T-cell (primary cell): ENCODE data around the gene LRRIQ4. TPM values are rescaled to one million over a fixed set of nuclear protein-coding genes. Genes with fewer than 3 reads are reported as not detected.
A peak's percentile ranks its signal among the peaks of the same experiment; 100 is the strongest.

Experiments used
- ATAC-seq, 4 experiments: fragments of 200-7000 bp in 3 of 4; fragments of 150-1000 bp in 1 of 4; cut with Tn5 transposase; replicated peaks in 1 of 4; 1 replicate in 3 of 4; 2 replicates in 1 of 4; pipeline ENCODE4 v1.10.0; 2021; ENCODE audit warnings: moderate library complexity in 3 of 4, mild to moderate bottlenecking in 2 of 4, moderate number of reproducible peaks in 1 of 4
- CTCF ChIA-PET, 2 donors: fragments of 300-600 bp; sonication (Branson Sonifier 250); formaldehyde crosslinking; loops; one replicate each; lab custom pipeline; 2022; ENCODE audit warnings: antibody characterized with exemption in 2 of 2; lab: Charles Lee
- POLR2A ChIA-PET, 2 donors: fragments of 300-600 bp; sonication (Branson Sonifier 250); formaldehyde crosslinking; loops; one replicate each; lab custom pipeline; 2022; ENCODE audit warnings: antibody characterized with exemption in 2 of 2; lab: Charles Lee
- DNase-seq, 35 experiments: peaks; one replicate each; pipeline versions ENCODE4 v3.0.0 to v3.0.0-alpha.2; 2013 to 2023
- H3K27ac ChIP-seq: one replicate; pipeline ENCODE4 v1.5.1; 2013; ENCODE audit warnings: low read length
- H3K27me3 ChIP-seq, 2 experiments: replicated peaks in 1 of 2; 1 replicate in 1 of 2; 2 replicates in 1 of 2; pipeline versions ENCODE4 v1.6.1 to v1.7.0; 2013; ENCODE audit warnings: low read length in 1 of 2, mixed read lengths in 1 of 2; ENCODE audit not compliant: control insufficient read depth in 2 of 2, insufficient read depth in 2 of 2; ENCODE audit errors: extremely low read depth in 1 of 2
- H3K36me3 ChIP-seq, 2 donors: 1 replicate in 1 of 2; 2 replicates in 1 of 2; pipeline versions ENCODE4 v1.6.1 to v1.7.0; 2013; ENCODE audit warnings: low read length in 1 of 2; ENCODE audit not compliant: control insufficient read depth in 2 of 2, insufficient read depth in 1 of 2; ENCODE audit errors: extremely low read depth in 1 of 2
- H3K4me1 ChIP-seq, 2 experiments: 1 replicate in 1 of 2; 2 replicates in 1 of 2; pipeline versions ENCODE4 v1.6.1 to v1.7.0; 2013; ENCODE audit warnings: low read length in 2 of 2, mixed read lengths in 1 of 2; ENCODE audit not compliant: insufficient read depth in 2 of 2, control insufficient read depth in 1 of 2; ENCODE audit errors: extremely low read depth in 1 of 2
- H3K4me3 ChIP-seq, 2 donors: 1 replicate in 1 of 2; 2 replicates in 1 of 2; pipeline versions ENCODE4 v1.5.1 to v1.7.0; 2013; ENCODE audit warnings: mild to moderate bottlenecking in 2 of 2, low read length in 1 of 2, moderate library complexity in 1 of 2; ENCODE audit not compliant: control insufficient read depth in 1 of 2; ENCODE audit errors: extremely low read depth in 1 of 2
- H3K9me3 ChIP-seq: 2 replicates; pipeline ENCODE4 v1.7.0; 2013
- H3K27ac Mint-ChIP-seq, 2 donors: one replicate each; pipeline ENCODE4 v1.8.0; 2020 to 2021; ENCODE audit warnings: mild to moderate bottlenecking in 2 of 2, mixed read lengths in 2 of 2
- H3K27me3 Mint-ChIP-seq, 2 donors: one replicate each; pipeline ENCODE4 v1.8.0; 2021 to 2022; ENCODE audit warnings: mixed read lengths in 2 of 2
- H3K36me3 Mint-ChIP-seq: one replicate; pipeline ENCODE4 v1.8.0; 2021; ENCODE audit warnings: mixed read lengths
- H3K4me1 Mint-ChIP-seq, 3 donors: one replicate each; pipeline ENCODE4 v1.8.0; 2020 to 2022; ENCODE audit warnings: mixed read lengths in 3 of 3, mild to moderate bottlenecking in 1 of 3
- H3K4me3 Mint-ChIP-seq, 3 donors: one replicate each; pipeline ENCODE4 v1.8.0; 2020 to 2022; ENCODE audit warnings: mild to moderate bottlenecking in 3 of 3, mixed read lengths in 3 of 3, moderate library complexity in 3 of 3
- H3K9me3 Mint-ChIP-seq, 3 donors: one replicate each; pipeline ENCODE4 v1.8.0; 2020 to 2022; ENCODE audit warnings: mixed read lengths in 3 of 3
- WGBS: methylation state at CpG from one replicate; pipeline ENCODE4 v1.1.5; 2013; ENCODE audit warnings: missing lambda C conversion rate; ENCODE audit not compliant: insufficient coverage; 5-methylcytosine and 5-hydroxymethylcytosine counted together
- total RNA-seq, 35 experiments: library from RNA in 6 of 35; stranded (reverse) in 6 of 35; fragments of 120-200 nt in 1 of 35; gene quantifications; one replicate each; pipeline versions ENCODE4 v1.2.1 to v1.2.4 and lab custom pipeline; 2013 to 2026

LRRIQ4 gene
- total RNA-seq, 5 donors from 2014 or later (not counting 1 experiment from before 2014, with no cell fraction given), result not detected

DNA sequence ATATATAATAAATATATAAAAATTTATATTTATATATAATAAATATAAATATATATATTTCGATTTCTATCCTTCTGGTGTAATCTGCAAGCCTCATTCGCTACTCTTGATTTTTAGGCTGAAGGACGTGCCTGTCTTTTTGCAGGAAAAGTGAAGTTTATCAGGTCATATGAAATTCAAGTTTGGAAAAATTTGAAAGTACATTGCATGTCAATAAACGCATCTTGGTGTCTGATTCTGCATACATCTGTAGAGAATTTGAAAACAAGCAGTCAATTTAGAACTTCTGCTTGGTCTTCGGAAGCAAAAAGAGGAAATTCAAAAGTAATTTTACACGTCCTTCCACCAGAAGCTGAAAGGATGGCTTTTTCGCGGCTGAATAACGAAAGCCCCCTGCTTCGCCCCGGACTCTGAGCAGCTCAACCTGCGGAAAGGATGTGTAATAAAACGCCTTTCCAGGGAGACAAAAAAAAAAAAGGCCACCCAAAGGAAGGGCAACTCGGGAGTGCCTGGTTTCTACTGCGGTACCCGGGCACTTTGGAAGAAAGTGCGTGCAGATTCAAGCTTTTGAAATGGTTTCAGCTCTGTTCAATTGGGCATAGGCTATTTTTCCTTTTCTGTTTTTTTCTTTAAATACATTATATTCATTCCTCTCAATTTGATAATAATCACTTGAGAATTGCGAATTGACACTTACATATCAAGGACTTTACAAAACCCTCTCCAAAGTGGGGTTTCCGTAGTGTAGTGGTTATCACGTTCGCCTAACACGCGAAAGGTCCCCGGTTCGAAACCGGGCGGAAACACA is 41.0 kb upstream of the LRRIQ4 start:
- H3K4me3 ChIP-seq, result peak overlapping the region; percentile 81 to 99
- 0% methylated on average over 11 of the region's 27 CpGs for whole genome bisulfite sequencing
- H3K4me3 Mint-ChIP-seq, result peak overlapping the region; percentile 98 to 99 (median 99)
- H3K36me3 ChIP-seq, result peaks cover 0 to 17% of the 10 kb centered on the region in 2 donors
- H3K27me3 Mint-ChIP-seq, result no peaks in the 10 kb centered on the region
- no peaks in the 10 kb centered on the region for H3K9me3 ChIP-seq
- ChIA-PET CTCF (interaction anchor here (0.6 to 1.0 kb wide), 6 partner anchors 8 to 1479 kb away, joined by 3 to 14 read pairs (median 6); no protein-coding TSS in a partner anchor), POLR2A (interaction anchor here (0.7 to 2.5 kb wide), 7 partner anchors 8 to 1351 kb away, joined by 3 to 32 read pairs (median 7); partner anchors contain the start of genes SKIL (in 1 of the 2) and TERC (in 1 of the 2))
- DNase-seq (peak; percentile 10 to 92 (median 49)), ATAC-seq (peak in 1 of 4 experiments; percentile 13)
- H3K36me3 Mint-ChIP-seq, result peaks cover 9% of the 10 kb centered on the region
- peaks cover 0 to 3% (median 0%) of the 10 kb centered on the region in 3 donors for H3K9me3 Mint-ChIP-seq
- no peaks in the 10 kb centered on the region for H3K27me3 ChIP-seq
- peak overlapping the region; percentile 98 to 99 for H3K27ac Mint-ChIP-seq
- H3K27ac ChIP-seq, result peak overlapping the region; percentile 97
- H3K4me1 ChIP-seq, result peaks cover 12 to 22% of the 10 kb centered on the region in 2 experiments
- H3K4me1 Mint-ChIP-seq, result peaks cover 36 to 50% (median 38%) of the 10 kb centered on the region in 3 donors

DNA sequence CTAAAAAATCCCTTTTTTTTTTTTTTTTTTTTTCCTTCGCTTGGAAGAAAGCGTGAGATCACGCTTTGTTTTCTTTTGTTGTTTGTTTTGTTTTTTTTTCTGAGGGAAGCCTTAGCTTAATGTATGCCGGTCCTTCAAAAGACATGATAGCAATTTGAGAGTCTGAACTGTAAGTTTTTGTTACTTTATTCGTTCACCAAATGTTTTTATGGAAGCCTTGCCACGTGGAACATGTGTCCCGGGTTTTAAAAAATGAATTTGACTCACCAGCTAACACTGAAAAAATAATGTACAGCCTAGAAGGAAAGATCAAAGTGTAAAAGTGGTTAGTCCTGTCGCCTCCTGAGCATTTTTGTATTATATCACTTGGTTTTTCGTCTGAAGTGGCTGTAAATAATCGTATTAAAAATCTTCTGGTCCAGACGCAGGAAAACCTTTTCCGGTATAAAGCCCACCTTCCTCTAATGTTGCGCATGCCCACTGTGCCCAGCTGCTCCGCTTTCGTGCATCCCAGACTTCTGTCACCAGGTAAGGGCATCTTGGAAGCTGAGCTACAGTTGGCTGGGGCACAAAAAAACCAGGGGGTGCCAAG is 40.3 kb upstream of the LRRIQ4 start:
- no peaks in the 10 kb centered on the region for H3K27me3 Mint-ChIP-seq
- ChIA-PET CTCF (interaction anchor here (0.6 to 2.4 kb wide), 9 partner anchors 9 to 1478 kb away, joined by 3 to 14 read pairs (median 7); no protein-coding TSS in a partner anchor), POLR2A (interaction anchor here (0.6 to 2.5 kb wide), 10 partner anchors 8 to 1350 kb away, joined by 3 to 32 read pairs (median 4); partner anchors contain the start of genes SKIL (in 1 of the 2) and TERC (in 1 of the 2))
- WGBS, result 0% methylated on average over 5 of the region's 15 CpGs
- peaks cover 14% of the 10 kb centered on the region for H3K36me3 Mint-ChIP-seq
- peaks cover 41 to 56% (median 43%) of the 10 kb centered on the region in 3 donors for H3K4me1 Mint-ChIP-seq
- Histone ChIP-seq H3K27ac (peak overlapping the region; percentile 97), H3K36me3 (peaks cover 0 to 19% of the 10 kb centered on the region in 2 donors), H3K9me3 (no peaks in the 10 kb centered on the region), H3K27me3 (no peaks in the 10 kb centered on the region), H3K4me3 (peak overlapping the region; percentile 81 to 99), H3K4me1 (peaks cover 12 to 22% of the 10 kb centered on the region in 2 experiments)
- peak; percentile 20 to 34 (median 26) for ATAC-seq
- H3K27ac Mint-ChIP-seq, result peak overlapping the region; percentile 98 to 99
- peak in 1 of 35 experiments; percentile 53 for DNase-seq
- H3K9me3 Mint-ChIP-seq, result peaks cover 0 to 3% (median 0%) of the 10 kb centered on the region in 3 donors
- peak overlapping the region; percentile 98 to 99 (median 99) for H3K4me3 Mint-ChIP-seq

DNA sequence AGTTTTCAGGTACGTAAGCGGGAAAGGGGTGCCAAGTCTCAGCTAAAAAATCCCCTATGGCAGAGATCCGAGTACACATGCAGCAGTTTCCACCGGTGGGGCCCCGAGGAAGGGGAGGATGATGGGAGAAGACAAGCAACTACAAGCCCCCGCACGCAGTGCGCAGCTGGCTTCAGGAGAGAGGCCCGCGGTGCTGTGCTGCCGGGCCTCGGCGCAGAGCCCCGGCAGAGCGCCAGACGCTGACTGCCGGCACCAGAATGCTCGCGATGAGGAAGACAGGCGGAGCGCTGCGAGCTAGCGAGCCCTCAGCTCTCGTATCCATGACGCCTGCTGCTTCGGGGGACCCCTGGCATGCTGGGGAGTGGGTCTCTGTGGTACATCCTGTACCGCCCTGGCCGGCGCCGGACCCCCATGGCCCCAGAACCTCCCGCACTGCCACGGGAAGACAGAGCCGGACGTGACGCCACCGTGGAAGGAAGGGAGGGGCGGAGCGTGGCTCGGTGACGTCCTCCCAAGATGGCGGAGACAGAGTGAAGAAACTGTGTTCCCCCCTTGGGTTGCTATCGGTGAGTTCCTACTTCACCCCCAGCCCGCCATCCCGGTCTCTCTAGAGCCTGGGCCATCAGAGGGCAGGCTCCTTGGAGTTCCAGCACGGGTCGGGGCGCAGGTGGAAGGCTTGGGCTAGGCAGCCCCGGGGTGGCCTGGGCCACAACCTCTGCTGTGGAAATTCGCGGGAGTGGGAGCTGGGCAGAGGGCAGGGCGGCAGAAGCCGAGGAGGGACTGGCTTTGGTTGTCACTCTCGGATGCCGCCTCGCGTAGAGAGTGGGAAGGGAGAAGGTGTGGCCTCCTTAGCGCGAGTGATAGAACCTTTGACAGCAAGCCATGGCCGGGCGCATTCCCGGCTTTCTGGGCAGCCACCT is 39.5 kb upstream of the LRRIQ4 start, which contains the start of gene MYNN:
Gene MYNN, plus strand, starts transcription at position 500 of the 920 bp plus-strand sequence. CDS start 900 bp downstream, outside the sequence.
- H3K4me3 ChIP-seq, result peak within 1 kb of the TSS; percentile 81 to 99
- no peaks in the 10 kb centered on the region for H3K27me3 ChIP-seq
- H3K36me3 Mint-ChIP-seq, result peaks cover 18% of the 10 kb centered on the region
- peak within 1 kb of the TSS; percentile 98 to 99 for H3K27ac Mint-ChIP-seq
- POLR2A ChIA-PET, result interaction anchor here (0.6 to 2.5 kb wide), 10 partner anchors 9 to 629 kb away, joined by 3 to 32 read pairs (median 4); partner anchors contain the start of genes SKIL (in 1 of the 2) and TERC (in 1 of the 2)
- peak; percentile 82 to 96 (median 90) for DNase-seq
- WGBS, result under 1% methylated on average over 54 of the region's 61 CpGs
- ATAC-seq, result peak; percentile 84 to 92 (median 86)
- H3K36me3 ChIP-seq, result peaks cover 0 to 26% of the 10 kb centered on the region in 2 donors
- peak within 1 kb of the TSS; percentile 98 to 99 (median 99) for H3K4me3 Mint-ChIP-seq
- H3K27ac ChIP-seq, result peak within 1 kb of the TSS; percentile 97
- CTCF ChIA-PET, result interaction anchor here (0.5 to 2.4 kb wide), 8 partner anchors 10 to 624 kb away, joined by 3 to 10 read pairs (median 6); partner anchors contain the start of gene SEC62 (in 1 of the 2)
- H3K27me3 Mint-ChIP-seq, result no peaks in the 10 kb centered on the region
- H3K9me3 ChIP-seq, result no peaks in the 10 kb centered on the region
- peaks cover 43 to 62% (median 46%) of the 10 kb centered on the region in 3 donors for H3K4me1 Mint-ChIP-seq
- H3K9me3 Mint-ChIP-seq, result peaks cover 0 to 3% (median 0%) of the 10 kb centered on the region in 3 donors
- peaks cover 12 to 22% of the 10 kb centered on the region in 2 experiments for H3K4me1 ChIP-seq

DNA sequence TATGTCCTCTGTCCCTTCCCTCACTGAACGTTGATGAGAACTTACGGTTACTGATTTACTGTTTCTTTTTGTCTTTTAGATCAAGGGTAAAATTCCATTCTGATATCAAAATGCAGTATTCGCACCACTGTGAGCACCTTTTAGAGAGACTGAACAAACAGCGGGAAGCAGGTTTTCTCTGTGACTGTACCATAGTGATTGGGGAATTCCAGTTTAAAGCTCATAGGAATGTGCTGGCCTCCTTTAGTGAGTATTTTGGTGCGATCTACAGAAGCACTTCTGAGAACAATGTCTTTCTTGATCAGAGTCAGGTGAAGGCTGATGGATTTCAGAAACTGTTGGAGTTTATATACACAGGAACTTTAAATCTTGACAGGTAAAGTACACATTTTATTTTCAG is 38.5 kb upstream of the LRRIQ4 start:
- ChIA-PET CTCF (interaction anchor here (0.5 to 2.4 kb wide), 4 partner anchors 11 to 192 kb away, joined by 4 to 10 read pairs (median 7); partner anchors contain the start of gene SEC62 (in 1 of the 2)), POLR2A (interaction anchor here (0.5 to 2.5 kb wide), 3 partner anchors 11 to 583 kb away, joined by 4 to 17 read pairs (median 7); partner anchors contain the start of gene SKIL (in 1 of the 2))
- no peaks in the 10 kb centered on the region for H3K27me3 Mint-ChIP-seq
- Histone ChIP-seq H3K36me3 (peaks cover 0 to 35% of the 10 kb centered on the region in 2 donors), H3K27me3 (no peaks in the 10 kb centered on the region), H3K4me1 (peaks cover 12 to 22% of the 10 kb centered on the region in 2 experiments), H3K4me3 (peak overlapping the region; percentile 81 to 99), H3K9me3 (no peaks in the 10 kb centered on the region), H3K27ac (peak overlapping the region; percentile 97)
- H3K9me3 Mint-ChIP-seq, result no peaks in the 10 kb centered on the region
- no peak for ATAC-seq
- H3K36me3 Mint-ChIP-seq, result peaks cover 25% of the 10 kb centered on the region
- peak overlapping the region; percentile 98 to 99 (median 99) for H3K4me3 Mint-ChIP-seq
- no CpG with 5 or more reads among the region's 5 CpGs for WGBS
- H3K4me1 Mint-ChIP-seq, result peaks cover 50 to 65% (median 54%) of the 10 kb centered on the region in 3 donors
- no peak for DNase-seq
- peak overlapping the region; percentile 98 to 99 for H3K27ac Mint-ChIP-seq

DNA sequence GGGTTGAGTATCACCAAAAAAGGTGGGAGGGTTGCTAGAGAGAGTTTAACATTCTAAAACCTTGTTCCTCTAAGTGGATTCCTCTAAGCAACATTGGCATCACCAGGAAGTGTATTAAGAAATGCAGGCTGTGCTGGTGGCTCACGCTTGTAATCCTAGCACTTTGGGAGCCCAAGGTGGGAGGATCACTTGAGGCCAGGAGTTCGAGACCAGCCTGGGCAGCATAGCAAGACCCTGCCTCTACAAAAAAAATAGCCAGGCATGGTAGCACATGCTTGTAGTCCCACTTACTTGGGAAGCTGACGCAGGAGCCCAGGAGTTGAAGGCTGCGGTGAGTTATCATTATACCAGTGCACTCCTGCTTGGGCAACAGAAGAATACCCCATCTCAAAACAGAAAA is 34.8 kb upstream of the LRRIQ4 start:
- Mint-ChIP-seq H3K36me3 (peaks cover 46% of the 10 kb centered on the region), H3K4me1 (peaks cover 68 to 75% (median 74%) of the 10 kb centered on the region in 3 donors), H3K9me3 (no peaks in the 10 kb centered on the region), H3K4me3 (no peak overlapping the region), H3K27ac (no peak overlapping the region), H3K27me3 (no peaks in the 10 kb centered on the region)
- 86% methylated on average over 4 of the region's 4 CpGs for WGBS
- DNase-seq, result no peak
- no peaks in the 10 kb centered on the region for H3K27me3 ChIP-seq
- H3K4me3 ChIP-seq, result no peak overlapping the region
- H3K27ac ChIP-seq, result no peak overlapping the region
- ATAC-seq, result no peak
- H3K9me3 ChIP-seq, result no peaks in the 10 kb centered on the region
- POLR2A ChIA-PET, result interaction anchor here (0.5 kb wide), 2 partner anchors 402 to 588 kb away, joined by 4 to 9 read pairs; no protein-coding TSS in a partner anchor
- peaks cover 5 to 66% of the 10 kb centered on the region in 2 donors for H3K36me3 ChIP-seq
- CTCF ChIA-PET, result interaction anchor here in 1 of 2 donors (0.6 kb wide), 2 partner anchors 54 to 629 kb away, joined by 7 to 8 read pairs; no protein-coding TSS in a partner anchor
- H3K4me1 ChIP-seq, result peaks cover 9 to 18% of the 10 kb centered on the region in 2 experiments
